Breast epithelium (tissue), 4 donors: ENCODE data around the gene SUFU. TPM values are rescaled to one million over a fixed set of nuclear protein-coding genes. Genes with fewer than 3 reads are reported as not detected.

ENCODE experiments used
- DNase-seq, 2 donors: peaks; one replicate each; pipeline ENCODE4 v3.0.0-alpha.2; 2019; ENCODE audit warnings: low spot score in 2 of 2
- H3K27ac ChIP-seq, 2 donors: fragments of 200-600 bp; sonication (generic) in 1 of 2; one replicate each; pipeline ENCODE4 v1.5.1; 2016 to 2019; ENCODE audit warnings: mild to moderate bottlenecking in 1 of 2
- H3K27me3 ChIP-seq, 2 donors: fragments of 200-600 bp; sonication (generic) in 1 of 2; one replicate each; pipeline versions ENCODE4 v1.5.1 to v1.6.0; 2017 to 2019; ENCODE audit warnings: control low read depth in 1 of 2, mild to moderate bottlenecking in 1 of 2
- H3K36me3 ChIP-seq: fragments of 200-600 bp; one replicate; pipeline ENCODE4 v1.5.1; 2019
- H3K4me1 ChIP-seq, 2 donors: fragments of 200-600 bp; sonication (generic); one replicate each; pipeline ENCODE4 v1.5.1; 2016 to 2019; ENCODE audit warnings: control low read depth in 1 of 2
- H3K4me3 ChIP-seq, 3 donors: fragments of 200-600 bp; sonication (generic); 1 replicate in 2 of 3; 2 replicates in 1 of 3; pipeline ENCODE4 v1.5.1; 2016 to 2019; ENCODE audit warnings: mild to moderate bottlenecking in 3 of 3, moderate library complexity in 2 of 3
- H3K9me3 ChIP-seq, 2 donors: fragments of 200-600 bp; sonication (generic) in 1 of 2; one replicate each; pipeline ENCODE4 v1.5.1; 2016 to 2019; ENCODE audit warnings: control low read depth in 1 of 2
- POLR2A ChIP-seq: fragments of 450-650 bp; IDR thresholded peaks from one replicate; pipeline ENCODE4 v1.6.1; 2016; ENCODE audit warnings: antibody characterized with exemption, mild to moderate bottlenecking, moderate library complexity
- POLR2AphosphoS5 ChIP-seq, 3 donors: sonication (generic); formaldehyde crosslinking; IDR thresholded peaks; one replicate each; pipeline ENCODE4 v1.6.1; 2017; ENCODE audit warnings: antibody characterized with exemption in 3 of 3
- intact Hi-C: fragments of 100-400 bp; cut with DNase I; formaldehyde crosslinking; loops from one replicate; pipeline ENCODE4 v1.15.1; 2023; ENCODE audit warnings: low total_unique reads
- total RNA-seq, 3 donors: library from RNA; depleted of rRNA; stranded (reverse); fragments of >200 nt; gene quantifications; one replicate each; pipeline ENCODE4 v1.1.0, GENCODE V29; 2016
- TF ChIP-seq, protein P1 (sequence below), 3 donors: fragments of 450-650 bp; IDR thresholded peaks; one replicate each; pipeline ENCODE4 v1.5.1; 2016 to 2017; ENCODE audit warnings: antibody characterized with exemption in 3 of 3, mild to moderate bottlenecking in 3 of 3, moderate library complexity in 3 of 3

The SUFU gene
- total RNA-seq, 3 donors from 2014 or later, result 6.2 to 9.1 (median 8.6) TPM

DNA sequence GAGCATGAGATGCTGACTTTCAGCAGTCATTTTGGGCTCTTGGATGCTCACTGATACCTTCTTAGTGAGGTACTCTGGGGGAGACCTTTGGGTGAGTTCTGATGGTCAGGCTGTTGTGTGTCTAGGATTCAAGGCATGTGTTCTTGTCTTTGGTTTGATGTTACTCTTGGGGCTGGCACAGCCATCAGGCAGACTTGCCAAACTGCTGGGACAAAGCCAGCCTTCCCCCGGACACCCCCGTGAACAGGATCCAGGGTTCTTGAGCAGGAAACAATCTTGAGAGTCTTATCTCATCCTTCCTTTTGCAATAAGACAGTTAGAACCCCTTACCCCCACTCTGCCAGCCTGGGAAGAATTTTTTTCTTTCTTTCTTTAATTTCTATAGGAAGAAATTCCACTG lies 42.2 kb downstream of the SUFU start:
- H3K27ac ChIP-seq, result peak overlapping the region in 1 of 2 donors; percentile 34
- intact Hi-C loops, result no loop called here

DNA sequence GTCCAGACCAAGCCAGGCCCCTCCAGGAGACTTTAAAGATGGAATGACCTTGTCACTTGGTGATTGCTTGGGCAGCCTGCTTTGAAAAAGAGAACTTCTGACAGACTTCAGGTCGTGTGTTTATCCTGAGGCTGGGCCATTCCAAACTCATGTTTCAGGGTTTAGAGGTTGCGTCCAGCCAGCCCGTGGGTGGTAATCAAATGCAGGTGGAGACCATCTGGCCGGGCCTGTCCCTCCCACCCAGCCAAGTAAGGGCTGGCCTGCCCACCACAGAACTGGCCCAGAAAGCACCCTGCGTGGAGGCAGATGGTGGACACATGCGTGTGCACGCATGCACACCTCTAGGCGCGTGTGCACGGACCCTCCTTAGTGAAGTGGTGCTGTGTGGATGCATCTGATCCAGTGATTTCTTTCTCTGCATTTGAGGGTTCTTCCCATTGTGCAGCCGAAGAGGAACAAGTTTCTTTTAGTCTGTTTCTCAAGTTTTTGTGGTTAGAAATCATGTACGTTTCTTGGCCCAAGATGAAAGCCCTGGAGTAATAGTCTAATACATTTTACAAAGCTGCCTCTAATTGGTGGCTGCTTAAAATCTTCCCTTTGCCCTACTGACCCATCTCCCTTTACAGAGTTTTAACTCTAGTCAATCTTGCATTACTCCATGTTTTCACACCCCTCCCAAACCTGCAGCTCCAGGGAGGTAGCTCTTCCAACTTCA lies 43.0 kb downstream of the SUFU start:
- Histone ChIP-seq H3K9me3 (no peaks in the 10 kb centered on the region), H3K27me3 (no peaks in the 10 kb centered on the region), H3K4me1 (peaks cover 3 to 10% of the 10 kb centered on the region in 2 donors), H3K27ac (peak overlapping the region in 1 of 2 donors; percentile 34), H3K36me3 (no peaks in the 10 kb centered on the region), H3K4me3 (peak overlapping the region in 1 of 3 donors; percentile 23)
- TF ChIP-seq, protein P1, sequence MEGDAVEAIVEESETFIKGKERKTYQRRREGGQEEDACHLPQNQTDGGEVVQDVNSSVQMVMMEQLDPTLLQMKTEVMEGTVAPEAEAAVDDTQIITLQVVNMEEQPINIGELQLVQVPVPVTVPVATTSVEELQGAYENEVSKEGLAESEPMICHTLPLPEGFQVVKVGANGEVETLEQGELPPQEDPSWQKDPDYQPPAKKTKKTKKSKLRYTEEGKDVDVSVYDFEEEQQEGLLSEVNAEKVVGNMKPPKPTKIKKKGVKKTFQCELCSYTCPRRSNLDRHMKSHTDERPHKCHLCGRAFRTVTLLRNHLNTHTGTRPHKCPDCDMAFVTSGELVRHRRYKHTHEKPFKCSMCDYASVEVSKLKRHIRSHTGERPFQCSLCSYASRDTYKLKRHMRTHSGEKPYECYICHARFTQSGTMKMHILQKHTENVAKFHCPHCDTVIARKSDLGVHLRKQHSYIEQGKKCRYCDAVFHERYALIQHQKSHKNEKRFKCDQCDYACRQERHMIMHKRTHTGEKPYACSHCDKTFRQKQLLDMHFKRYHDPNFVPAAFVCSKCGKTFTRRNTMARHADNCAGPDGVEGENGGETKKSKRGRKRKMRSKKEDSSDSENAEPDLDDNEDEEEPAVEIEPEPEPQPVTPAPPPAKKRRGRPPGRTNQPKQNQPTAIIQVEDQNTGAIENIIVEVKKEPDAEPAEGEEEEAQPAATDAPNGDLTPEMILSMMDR (IDR thresholded peaks at IDR 0.05), result no peak
- TF ChIP-seq POLR2AphosphoS5 (IDR thresholded peaks at IDR 0.05) (no peak), POLR2A (no peak)
- intact Hi-C loops, result no loop called here
- no peak for DNase-seq

More for the DNA sequence above, 42.2 kb downstream of the SUFU start:
- H3K4me1 ChIP-seq, result peaks cover 3 to 10% of the 10 kb centered on the region in 2 donors
- no peak overlapping the region for H3K4me3 ChIP-seq
- TF ChIP-seq POLR2AphosphoS5 (IDR thresholded peaks at IDR 0.05), result no peak
- TF ChIP-seq POLR2A, result no peak
- TF ChIP-seq, protein P1 (IDR thresholded peaks at IDR 0.05), result no peak
- H3K36me3 ChIP-seq, result no peaks in the 10 kb centered on the region
- no peak for DNase-seq
- no peaks in the 10 kb centered on the region for H3K9me3 ChIP-seq
- H3K27me3 ChIP-seq, result no peaks in the 10 kb centered on the region

GRCh38 chr10:102549549-102549948 lies 45.8 kb downstream of the SUFU start:
- intact Hi-C loops, result no loop called here
- H3K4me3 ChIP-seq, result no peak overlapping the region
- TF ChIP-seq, protein P1 (IDR thresholded peaks at IDR 0.05), result no peak
- TF ChIP-seq POLR2AphosphoS5 (IDR thresholded peaks at IDR 0.05) (no peak), POLR2A (no peak)
- H3K27me3 ChIP-seq, result no peaks in the 10 kb centered on the region
- peaks cover 3 to 10% of the 10 kb centered on the region in 2 donors for H3K4me1 ChIP-seq
- no peaks in the 10 kb centered on the region for H3K9me3 ChIP-seq
- no peak overlapping the region for H3K27ac ChIP-seq
- no peak for DNase-seq
- H3K36me3 ChIP-seq, result no peaks in the 10 kb centered on the region

DNA sequence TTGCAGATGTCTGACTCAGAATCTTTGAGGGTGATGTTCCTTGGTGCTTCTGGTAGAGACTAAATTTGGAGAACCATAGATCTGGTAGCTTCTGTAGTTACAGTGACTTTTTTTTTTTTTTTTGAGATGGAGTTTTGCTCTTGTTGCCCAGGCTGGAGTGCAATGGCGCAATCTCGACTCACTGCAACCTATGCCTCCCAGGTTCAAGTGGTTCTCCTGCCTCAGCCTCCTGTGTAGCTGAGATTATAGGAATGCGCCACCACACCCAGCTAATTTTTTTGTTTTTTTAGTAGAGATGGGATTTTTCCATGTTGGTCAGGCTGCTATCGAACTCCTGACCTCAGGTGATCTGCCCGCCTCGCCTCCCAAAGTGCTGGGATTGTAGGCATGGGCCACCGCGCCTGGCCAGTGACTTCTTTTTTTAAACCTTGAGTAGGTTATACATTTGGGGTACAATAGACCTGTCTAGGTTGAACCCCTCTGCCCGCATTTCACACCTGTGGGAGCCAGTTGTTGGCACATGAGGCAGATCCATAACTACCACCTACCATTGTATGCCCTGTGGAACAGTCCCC lies 47.0 kb downstream of the SUFU start:
- intact Hi-C loops, result loop anchor here (5.0 kb wide), 1 partner anchor 437 kb away; no protein-coding TSS in a partner anchor
- TF ChIP-seq POLR2A (no peak), POLR2AphosphoS5 (IDR thresholded peaks at IDR 0.05) (no peak)
- TF ChIP-seq, protein P1 (IDR thresholded peaks at IDR 0.05), result no peak
- no peaks in the 10 kb centered on the region for H3K36me3 ChIP-seq
- no peak overlapping the region for H3K4me3 ChIP-seq
- no peak for DNase-seq
- H3K27ac ChIP-seq, result no peak overlapping the region
- H3K9me3 ChIP-seq, result no peaks in the 10 kb centered on the region
- no peaks in the 10 kb centered on the region for H3K27me3 ChIP-seq
- peaks cover 3 to 10% of the 10 kb centered on the region in 2 donors for H3K4me1 ChIP-seq

DNA sequence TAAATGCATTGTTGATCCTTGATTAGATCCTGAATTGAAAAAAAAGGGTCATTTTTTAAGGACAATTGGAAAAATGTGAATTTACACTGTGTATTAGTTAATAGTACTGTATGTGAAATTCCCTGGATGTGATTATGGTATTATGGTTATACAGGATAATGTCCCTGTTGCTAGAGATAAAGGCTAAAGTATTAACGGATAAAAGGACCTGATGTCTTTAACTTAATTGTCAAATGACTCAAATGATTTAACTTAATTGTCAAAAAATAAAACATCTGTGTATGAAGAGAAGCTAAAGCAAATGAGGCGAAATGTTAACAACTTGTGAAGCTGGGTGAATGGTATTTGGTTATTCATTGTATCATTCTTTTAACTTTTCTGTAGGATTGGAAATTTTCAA lies 48.8 kb downstream of the SUFU start:
- no peaks in the 10 kb centered on the region for H3K4me1 ChIP-seq
- H3K36me3 ChIP-seq, result no peaks in the 10 kb centered on the region
- no peak for DNase-seq
- no peak overlapping the region for H3K27ac ChIP-seq
- no peak overlapping the region for H3K4me3 ChIP-seq
- intact Hi-C loops, result loop anchor here (5.0 kb wide), 1 partner anchor 435 kb away; no protein-coding TSS in a partner anchor
- no peaks in the 10 kb centered on the region for H3K9me3 ChIP-seq
- H3K27me3 ChIP-seq, result no peaks in the 10 kb centered on the region
- TF ChIP-seq POLR2AphosphoS5 (IDR thresholded peaks at IDR 0.05) (no peak), POLR2A (no peak)
- TF ChIP-seq, protein P1 (IDR thresholded peaks at IDR 0.05), result no peak
